ENCODE measurements around the gene TSPAN7. TPM values are rescaled to one million over a fixed set of nuclear protein-coding genes. Genes with fewer than 3 reads are reported as not detected.
A peak's percentile ranks its signal among the peaks of the same experiment; 100 is the strongest.

The TSPAN7 gene
- total and polyA plus RNA-seq, 7 experiments from 2014 or later = 0.27 to 1.3 (median 0.48) TPM; not detected in 2

DNA sequence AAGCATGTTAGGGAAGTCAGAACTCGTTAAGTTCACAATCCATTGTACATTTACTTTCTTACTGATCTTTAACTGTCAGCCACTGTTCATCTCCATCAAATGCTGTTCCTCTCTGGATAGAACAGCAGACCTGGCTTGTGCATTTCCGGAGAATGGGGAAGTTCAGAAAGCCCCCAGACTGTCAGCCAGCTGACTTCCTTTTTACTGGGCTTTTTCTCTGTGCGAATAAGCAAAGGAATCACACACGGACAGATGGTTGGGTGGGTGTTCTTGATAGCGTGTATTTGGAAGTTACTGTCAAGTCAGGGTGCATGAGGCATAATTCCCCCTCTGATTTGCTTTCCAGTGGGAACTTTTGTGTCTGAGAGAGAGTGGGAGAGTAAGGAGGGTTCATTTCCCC is 56.8 kb downstream of the TSPAN7 start:
- no peaks in the 10 kb centered on the region for H3K36me3 Mint-ChIP-seq
- CTCF ChIA-PET = no interaction called here

DNA sequence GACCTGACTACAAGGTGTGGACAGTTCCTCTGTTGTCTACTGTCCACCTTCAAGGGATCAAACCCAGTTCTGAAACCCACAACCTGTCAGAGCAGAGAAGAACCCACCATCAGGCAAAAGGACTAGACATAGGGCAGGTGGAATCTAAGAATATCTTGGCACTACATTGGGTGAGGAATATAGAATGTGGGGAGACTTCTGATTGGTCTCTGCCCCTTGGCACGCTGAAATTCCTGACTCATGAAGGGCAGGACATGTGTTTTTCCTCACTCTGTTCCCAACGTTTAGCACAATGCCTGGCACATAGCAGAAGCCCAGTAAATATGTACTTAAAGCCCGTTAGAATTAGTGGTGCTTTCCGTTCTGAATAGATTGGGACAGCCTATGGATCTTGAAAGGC is 59.3 kb downstream of the TSPAN7 start:
- H3K4me3 Mint-ChIP-seq = no peak overlapping the region
- DNase-seq (no peak), ATAC-seq (no peak)
- no peak overlapping the region for H3K27ac Mint-ChIP-seq
- Histone ChIP-seq H3K9me3 (ENCODE audit: control insufficient read depth in 2 of 3, low read length in 3 of 3) (no peaks in the 10 kb centered on the region), H3K4me1 (ENCODE audit: control insufficient read depth in 2 of 2, insufficient read depth in 2 of 2, low read length in 2 of 2) (no peaks in the 10 kb centered on the region), H3K36me3 (ENCODE audit: control insufficient read depth in 2 of 3, insufficient read depth in 3 of 3, low read length in 3 of 3) (no peaks in the 10 kb centered on the region), H3K27ac (ENCODE audit: low read depth, low read length) (no peak overlapping the region), H3K27me3 (ENCODE audit: control insufficient read depth in 2 of 2, insufficient read depth in 2 of 2, low read length in 2 of 2) (no peaks in the 10 kb centered on the region), H3K4me3 (ENCODE audit: low read length) (no peak overlapping the region)
- peaks cover 0 to 2% (median 0%) of the 10 kb centered on the region in 11 donors for H3K9me3 Mint-ChIP-seq
- H3K36me3 Mint-ChIP-seq = no peaks in the 10 kb centered on the region
- H3K27me3 Mint-ChIP-seq = peaks cover 0 to 8% (median 5%) of the 10 kb centered on the region in 5 donors
- ChIA-PET CTCF (no interaction called here), POLR2A (no interaction called here)
- intact Hi-C loops (cut with micrococcal nuclease) = no loop called here
- peaks cover 0 to 10% (median 0%) of the 10 kb centered on the region in 7 donors for H3K4me1 Mint-ChIP-seq

More for the DNA sequence above, 56.8 kb downstream of the TSPAN7 start:
- Histone ChIP-seq H3K36me3 (ENCODE audit: control insufficient read depth in 2 of 3, insufficient read depth in 3 of 3, low read length in 3 of 3) (no peaks in the 10 kb centered on the region), H3K4me1 (ENCODE audit: control insufficient read depth in 2 of 2, insufficient read depth in 2 of 2, low read length in 2 of 2) (no peaks in the 10 kb centered on the region), H3K27me3 (ENCODE audit: control insufficient read depth in 2 of 2, insufficient read depth in 2 of 2, low read length in 2 of 2) (no peaks in the 10 kb centered on the region), H3K4me3 (ENCODE audit: low read length) (no peak overlapping the region), H3K9me3 (ENCODE audit: control insufficient read depth in 2 of 3, low read length in 3 of 3) (no peaks in the 10 kb centered on the region), H3K27ac (ENCODE audit: low read depth, low read length) (no peak overlapping the region)
- Mint-ChIP-seq H3K9me3 (no peaks in the 10 kb centered on the region), H3K27me3 (peaks cover 0 to 6% (median 0%) of the 10 kb centered on the region in 5 donors), H3K4me1 (peaks cover 0 to 5% (median 0%) of the 10 kb centered on the region in 7 donors), H3K27ac (no peak overlapping the region), H3K4me3 (no peak overlapping the region)
- intact Hi-C loops (cut with micrococcal nuclease) = no loop called here
- POLR2A ChIA-PET = no interaction called here
- ATAC-seq (no peak), DNase-seq (no peak)

- H3K4me1 ChIP-seq (ENCODE audit: control insufficient read depth in 2 of 2, insufficient read depth in 2 of 2, low read length in 2 of 2) = no peaks in the 10 kb centered on the region
- no peaks in the 10 kb centered on the region for H3K9me3 ChIP-seq (ENCODE audit: control insufficient read depth in 2 of 3, low read length in 3 of 3)
- H3K27ac ChIP-seq (ENCODE audit: low read depth, low read length) = no peak overlapping the region
- no peak overlapping the region for H3K4me3 ChIP-seq (ENCODE audit: low read length)
- ChIA-PET POLR2A (no interaction called here), CTCF (no interaction called here)
- peaks cover 3 to 13% (median 4%) of the 10 kb centered on the region in 5 donors for H3K27me3 Mint-ChIP-seq
- intact Hi-C loops (cut with micrococcal nuclease) = no loop called here
- no peak overlapping the region for H3K27ac Mint-ChIP-seq
- no peaks in the 10 kb centered on the region for H3K36me3 Mint-ChIP-seq
- no peak for DNase-seq
- peaks cover 0 to 2% (median 0%) of the 10 kb centered on the region in 11 donors for H3K9me3 Mint-ChIP-seq
- no peak for ATAC-seq
- H3K27me3 ChIP-seq (ENCODE audit: control insufficient read depth in 2 of 2, insufficient read depth in 2 of 2, low read length in 2 of 2) = no peaks in the 10 kb centered on the region
- no peaks in the 10 kb centered on the region for H3K36me3 ChIP-seq (ENCODE audit: control insufficient read depth in 2 of 3, insufficient read depth in 3 of 3, low read length in 3 of 3)
- H3K4me3 Mint-ChIP-seq = no peak overlapping the region
- peaks cover 0 to 10% (median 0%) of the 10 kb centered on the region in 7 donors for H3K4me1 Mint-ChIP-seq
Measured at GRCh38 chrX:38626296-38626695, 65.0 kb downstream of the TSPAN7 start.

- H3K4me3 Mint-ChIP-seq = no peak overlapping the region
- intact Hi-C loops (cut with micrococcal nuclease) = no loop called here
- Histone ChIP-seq H3K4me1 (ENCODE audit: control insufficient read depth in 2 of 2, insufficient read depth in 2 of 2, low read length in 2 of 2) (no peaks in the 10 kb centered on the region), H3K9me3 (ENCODE audit: control insufficient read depth in 2 of 3, low read length in 3 of 3) (no peaks in the 10 kb centered on the region), H3K27ac (ENCODE audit: low read depth, low read length) (no peak overlapping the region), H3K27me3 (ENCODE audit: control insufficient read depth in 2 of 2, insufficient read depth in 2 of 2, low read length in 2 of 2) (no peaks in the 10 kb centered on the region), H3K4me3 (ENCODE audit: low read length) (no peak overlapping the region), H3K36me3 (ENCODE audit: control insufficient read depth in 2 of 3, insufficient read depth in 3 of 3, low read length in 3 of 3) (no peaks in the 10 kb centered on the region)
- peak; percentile 71 for ATAC-seq
- CTCF ChIA-PET = interaction anchor here (0.9 kb wide), 1 partner anchor 10 kb away, joined by 3 read pairs; no protein-coding TSS in a partner anchor
- POLR2A ChIA-PET = no interaction called here
- peaks cover 0 to 12% (median 5%) of the 10 kb centered on the region in 7 donors for H3K4me1 Mint-ChIP-seq
- H3K9me3 Mint-ChIP-seq = peaks cover 0 to 2% (median 0%) of the 10 kb centered on the region in 11 donors
- no peak overlapping the region for H3K27ac Mint-ChIP-seq
- DNase-seq = peak in 5 of 9 donors; percentile 3 to 17 (median 11)
- H3K27me3 Mint-ChIP-seq = peaks cover 3 to 13% (median 4%) of the 10 kb centered on the region in 5 donors
- no peaks in the 10 kb centered on the region for H3K36me3 Mint-ChIP-seq
Measured at GRCh38 chrX:38627683-38628082, 66.3 kb downstream of the TSPAN7 start.

GRCh38 chrX:38628587-38628986 is 67.2 kb downstream of the TSPAN7 start:
- Histone ChIP-seq H3K9me3 (ENCODE audit: control insufficient read depth in 2 of 3, low read length in 3 of 3) (no peaks in the 10 kb centered on the region), H3K36me3 (ENCODE audit: control insufficient read depth in 2 of 3, insufficient read depth in 3 of 3, low read length in 3 of 3) (no peaks in the 10 kb centered on the region), H3K27ac (ENCODE audit: low read depth, low read length) (no peak overlapping the region), H3K4me1 (ENCODE audit: control insufficient read depth in 2 of 2, insufficient read depth in 2 of 2, low read length in 2 of 2) (no peaks in the 10 kb centered on the region), H3K4me3 (ENCODE audit: low read length) (no peak overlapping the region), H3K27me3 (ENCODE audit: control insufficient read depth in 2 of 2, insufficient read depth in 2 of 2, low read length in 2 of 2) (no peaks in the 10 kb centered on the region)
- Mint-ChIP-seq H3K27ac (no peak overlapping the region), H3K4me3 (no peak overlapping the region), H3K4me1 (peaks cover 0 to 10% (median 5%) of the 10 kb centered on the region in 7 donors), H3K36me3 (no peaks in the 10 kb centered on the region), H3K27me3 (peaks cover 2 to 13% (median 4%) of the 10 kb centered on the region in 5 donors), H3K9me3 (peaks cover 0 to 2% (median 0%) of the 10 kb centered on the region in 11 donors)
- CTCF ChIA-PET = no interaction called here
- DNase-seq (no peak), ATAC-seq (no peak)
- intact Hi-C loops (cut with micrococcal nuclease) = no loop called here
- POLR2A ChIA-PET = no interaction called here

DNA sequence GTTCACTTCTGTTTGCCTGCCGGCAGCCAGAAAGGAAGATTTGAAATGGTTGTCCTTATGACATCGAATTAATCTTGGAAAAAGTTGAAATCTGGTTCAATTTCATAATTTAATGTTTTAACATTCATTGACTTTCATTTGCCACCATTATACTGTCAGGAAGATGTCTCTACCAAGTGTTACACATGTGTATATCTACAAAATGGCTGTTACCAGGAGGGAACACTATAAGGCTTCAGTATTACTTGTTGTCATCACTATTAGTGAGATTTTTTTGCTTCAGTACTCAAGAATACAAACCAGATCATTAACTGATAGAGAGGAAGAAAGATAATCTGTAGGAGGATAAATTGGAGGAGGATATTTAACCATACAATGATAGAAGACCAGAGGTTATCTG is 71.2 kb downstream of the TSPAN7 start:
- intact Hi-C loops (cut with micrococcal nuclease) = no loop called here
- H3K4me3 ChIP-seq (ENCODE audit: low read length) = no peak overlapping the region
- H3K9me3 ChIP-seq (ENCODE audit: control insufficient read depth in 2 of 3, low read length in 3 of 3) = no peaks in the 10 kb centered on the region
- H3K4me1 ChIP-seq (ENCODE audit: control insufficient read depth in 2 of 2, insufficient read depth in 2 of 2, low read length in 2 of 2) = no peaks in the 10 kb centered on the region
- ChIA-PET CTCF (no interaction called here), POLR2A (interaction anchor here (0.5 kb wide), 1 partner anchor 182 kb away, joined by 3 read pairs; no protein-coding TSS in a partner anchor)
- H3K36me3 ChIP-seq (ENCODE audit: control insufficient read depth in 2 of 3, insufficient read depth in 3 of 3, low read length in 3 of 3) = no peaks in the 10 kb centered on the region
- no peaks in the 10 kb centered on the region for H3K36me3 Mint-ChIP-seq
- DNase-seq = no peak
- H3K4me3 Mint-ChIP-seq = peak overlapping the region in 7 of 10 donors; percentile 9 to 52 (median 33)
- no peaks in the 10 kb centered on the region for H3K9me3 Mint-ChIP-seq
- peak overlapping the region in 1 of 9 donors; percentile 69 for H3K27ac Mint-ChIP-seq
- H3K4me1 Mint-ChIP-seq = peaks cover 0 to 18% (median 6%) of the 10 kb centered on the region in 7 donors
- ATAC-seq = no peak
- H3K27ac ChIP-seq (ENCODE audit: low read depth, low read length) = no peak overlapping the region
- no peaks in the 10 kb centered on the region for H3K27me3 ChIP-seq (ENCODE audit: control insufficient read depth in 2 of 2, insufficient read depth in 2 of 2, low read length in 2 of 2)
- H3K27me3 Mint-ChIP-seq = no peaks in the 10 kb centered on the region

- peaks cover 0 to 18% (median 6%) of the 10 kb centered on the region in 7 donors for H3K4me1 Mint-ChIP-seq
- ATAC-seq (no peak), DNase-seq (no peak)
- Histone ChIP-seq H3K4me3 (ENCODE audit: low read length) (no peak overlapping the region), H3K9me3 (ENCODE audit: control insufficient read depth in 2 of 3, low read length in 3 of 3) (no peaks in the 10 kb centered on the region), H3K27ac (ENCODE audit: low read depth, low read length) (no peak overlapping the region), H3K4me1 (ENCODE audit: control insufficient read depth in 2 of 2, insufficient read depth in 2 of 2, low read length in 2 of 2) (no peaks in the 10 kb centered on the region), H3K27me3 (ENCODE audit: control insufficient read depth in 2 of 2, insufficient read depth in 2 of 2, low read length in 2 of 2) (no peaks in the 10 kb centered on the region), H3K36me3 (ENCODE audit: control insufficient read depth in 2 of 3, insufficient read depth in 3 of 3, low read length in 3 of 3) (no peaks in the 10 kb centered on the region)
- ChIA-PET CTCF (no interaction called here), POLR2A (no interaction called here)
- no peaks in the 10 kb centered on the region for H3K27me3 Mint-ChIP-seq
- no peak overlapping the region for H3K27ac Mint-ChIP-seq
- no peaks in the 10 kb centered on the region for H3K9me3 Mint-ChIP-seq
- no peaks in the 10 kb centered on the region for H3K36me3 Mint-ChIP-seq
- intact Hi-C loops (cut with micrococcal nuclease) = no loop called here
- H3K4me3 Mint-ChIP-seq = no peak overlapping the region
Measured at GRCh38 chrX:38634665-38635064, 73.3 kb downstream of the TSPAN7 start.

Data from naive thymus-derived CD4-positive, alpha-beta T cell (primary cell).